Endothelial cell of umbilical vein (primary cell): ENCODE data around the gene SMOC2. TPM values are rescaled to one million over a fixed set of nuclear protein-coding genes. Genes with fewer than 3 reads are reported as not detected.

Experiments
- BruUV-seq: library from RNA; stranded (reverse); fragments of 400-500 nt; replicated peaks from 2 replicates; lab custom pipeline; 2021; lab: Mats Ljungman, UMichigan
- CTCF ChIA-PET: fragments of 300-600, 350-600 bp; sonication (Branson Sonifier 250); formaldehyde crosslinking; loops from one replicate; lab custom pipeline; 2021; ENCODE audit warnings: antibody characterized with exemption, inconsistent platforms; lab: Charles Lee
- POLR2A ChIA-PET: fragments of 300-600, 350-600 bp; sonication (Branson Sonifier 250); formaldehyde crosslinking; loops from one replicate; lab custom pipeline; 2021; ENCODE audit warnings: antibody characterized with exemption, inconsistent platforms; lab: Charles Lee
- DNase-seq: peaks from one replicate; pipeline ENCODE4 v3.0.0-alpha.2; 2011; ENCODE audit warnings: low read depth, low spot score
- FAIRE-seq: peaks from 2 replicates; lab custom pipeline; 2011; peaks lifted over from hg19 to GRCh38; lab: Jason Lieb, UNC
- H2AFZ ChIP-seq: 2 replicates; pipeline ENCODE4 v1.6.0; 2012; ENCODE audit warnings: low read depth, low read length, control low read depth, inconsistent platforms
- H3K27ac ChIP-seq: 2 replicates; pipeline ENCODE4 v1.5.1; 2011; ENCODE audit warnings: low read depth, mild to moderate bottlenecking, control low read depth, low read length, moderate library complexity; ENCODE audit not compliant: insufficient read depth
- H3K27me3 ChIP-seq, 2 experiments: 2 replicates each; pipeline versions ENCODE4 v1.6.0 to v1.6.1; 2011; ENCODE audit warnings: low read length in 2 of 2, mixed read lengths in 1 of 2; ENCODE audit not compliant: control insufficient read depth in 2 of 2, insufficient read depth in 2 of 2
- H3K36me3 ChIP-seq, 2 experiments: 2 replicates in 1 of 2; 3 replicates in 1 of 2; pipeline ENCODE4 v1.5.1; 2011; ENCODE audit warnings: low read length in 2 of 2, mild to moderate bottlenecking in 1 of 2, moderate library complexity in 1 of 2; ENCODE audit not compliant: control insufficient read depth in 2 of 2, insufficient read depth in 2 of 2; ENCODE audit errors: extremely low read depth in 1 of 2
- H3K4me1 ChIP-seq: 3 replicates; pipeline ENCODE4 v1.5.1; 2011; ENCODE audit warnings: mild to moderate bottlenecking, low read length; ENCODE audit not compliant: control insufficient read depth, insufficient read depth; ENCODE audit errors: extremely low read depth
- H3K4me2 ChIP-seq: 2 replicates; pipeline ENCODE4 v1.6.1; 2011; ENCODE audit warnings: low read length, control low read depth, mixed read lengths; ENCODE audit not compliant: insufficient read depth
- H3K4me3 ChIP-seq, 3 experiments: fragments of 200-600 bp in 1 of 3; sonication (generic), shearing (Covaris generic) in 1 of 3; replicated peaks in 1 of 3; 2 replicates each; pipeline ENCODE4 v1.5.1; 2011 to 2016; ENCODE audit warnings: control low read depth in 3 of 3, low read length in 3 of 3, mild to moderate bottlenecking in 2 of 3, inconsistent platforms in 1 of 3, low read depth in 1 of 3, moderate library complexity in 1 of 3; ENCODE audit not compliant: insufficient read depth in 1 of 3
- H3K79me2 ChIP-seq: 2 replicates; pipeline ENCODE4 v1.6.0; 2012; ENCODE audit warnings: low read length, inconsistent platforms; ENCODE audit not compliant: control insufficient read depth, insufficient read depth
- H3K9ac ChIP-seq: replicated peaks from 2 replicates; pipeline ENCODE3; 2011; ENCODE audit warnings: low read length, control low read depth; ENCODE audit not compliant: insufficient read depth; ENCODE audit errors: extremely low read depth
- H3K9me1 ChIP-seq: replicated peaks from 3 replicates; pipeline ENCODE4 v1.6.0; 2011; ENCODE audit warnings: mild to moderate bottlenecking, low read length; ENCODE audit not compliant: control insufficient read depth, insufficient read depth; ENCODE audit errors: extremely low read depth
- H3K9me3 ChIP-seq: replicated peaks from 2 replicates; pipeline ENCODE4 v1.5.1; 2012; ENCODE audit warnings: low read length, inconsistent platforms; ENCODE audit not compliant: control insufficient read depth, insufficient read depth
- H4K20me1 ChIP-seq: replicated peaks from 2 replicates; pipeline ENCODE3; 2011; ENCODE audit warnings: mild to moderate bottlenecking, low read length; ENCODE audit not compliant: control insufficient read depth, insufficient read depth; ENCODE audit errors: extremely low read depth
- CTCF ChIP-seq, 2 donors: IDR thresholded peaks; 1 replicate in 1 of 2; 2 replicates in 1 of 2; pipeline ENCODE4 v1.5.1; 2011; ENCODE audit warnings: low read length in 2 of 2, mild to moderate bottlenecking in 2 of 2, moderate library complexity in 2 of 2, control low read depth in 1 of 2, inconsistent platforms in 1 of 2, low read depth in 1 of 2; ENCODE audit not compliant: insufficient read depth in 1 of 2; ENCODE audit errors: extremely low read depth in 1 of 2
- EZH2 ChIP-seq: IDR thresholded peaks from 2 replicates; pipeline ENCODE4 v1.6.1; 2012; ENCODE audit warnings: borderline replicate concordance, low read depth, mild to moderate bottlenecking, moderate library complexity, low read length, inconsistent platforms; ENCODE audit not compliant: severe bottlenecking
- FOS ChIP-seq: IDR thresholded peaks from 2 replicates; pipeline ENCODE4 v1.6.1; 2011; ENCODE audit warnings: mild to moderate bottlenecking, low read length, moderate library complexity, borderline replicate concordance; ENCODE audit not compliant: insufficient read depth
- GATA2 ChIP-seq: IDR thresholded peaks from 2 replicates; pipeline ENCODE4 v1.7.0; 2011; ENCODE audit warnings: low read depth, mild to moderate bottlenecking, moderate library complexity, mixed read lengths, low read length; ENCODE audit not compliant: insufficient read length, insufficient read depth
- JUN ChIP-seq: IDR thresholded peaks from 2 replicates; pipeline ENCODE4 v1.6.1; 2011; ENCODE audit warnings: borderline replicate concordance, low read depth; ENCODE audit not compliant: insufficient read length, insufficient read depth
- MAX ChIP-seq: IDR thresholded peaks from 2 replicates; pipeline ENCODE4 v1.6.1; 2011; ENCODE audit not compliant: insufficient read depth, insufficient read length
- MYC ChIP-seq: IDR thresholded peaks from one replicate; pipeline ENCODE4 v1.6.1; 2011; ENCODE audit warnings: mild to moderate bottlenecking, low read depth, low read length
- POLR2A ChIP-seq: IDR thresholded peaks from 2 replicates; pipeline ENCODE4 v1.6.1; 2012; ENCODE audit warnings: low read depth, mild to moderate bottlenecking, control low read depth, low read length
- POLR2AphosphoS5 ChIP-seq: IDR thresholded peaks from 2 replicates; pipeline ENCODE4 v1.6.1; 2012; ENCODE audit warnings: low read depth, mild to moderate bottlenecking, control low read depth, low read length, moderate library complexity; ENCODE audit not compliant: insufficient read depth
- dilution Hi-C: fragments of 300-500 bp; cut with MboI; formaldehyde crosslinking; loops from one replicate; pipeline ENCODE4 v1.15.0; 2019; ENCODE audit warnings: low sequenced_read_pairs; ENCODE audit not compliant: extremely low pct_ligation_motif_present
- intact Hi-C: fragments of 100-400 bp; cut with micrococcal nuclease; formaldehyde crosslinking; loops from one replicate; pipeline ENCODE4 v1.10.0; 2022
- polyA plus RNA-seq, 4 experiments: library from polyadenylated mRNA; depleted of rRNA in 3 of 4; stranded (reverse) in 3 of 4; unstranded in 1 of 4; fragments of >200 nt; gene quantifications; 2 replicates each; pipeline versions ENCODE4 v1.2.1 to v1.2.3, GENCODE V29; 2011 to 2012; ENCODE audit warnings: missing spikeins in 1 of 4
- total RNA-seq: library from RNA; stranded (reverse); gene quantifications from 2 replicates; pipeline ENCODE4 v1.2.3, GENCODE V29; 2021

The SMOC2 gene
- total and polyA plus RNA-seq, 2 donors (not counting 3 experiments of a cell fraction or from before 2014, with no cell fraction given) = not detected

GRCh38 chr6:168563656-168564055, 122.7 kb downstream of the SMOC2 start:
- no peaks in the 10 kb centered on the region for H3K9me1 ChIP-seq
- no peak overlapping the region for H3K27ac ChIP-seq
- no TSS peak for BruUV-seq
- H3K4me1 ChIP-seq = no peaks in the 10 kb centered on the region
- dilution Hi-C loops (no loop called here), intact Hi-C loops (no loop called here)
- ChIA-PET POLR2A (no interaction called here), CTCF (no interaction called here)
- H3K9me3 ChIP-seq = peaks cover 6% of the 10 kb centered on the region
- no peak overlapping the region for H3K4me3 ChIP-seq
- FAIRE-seq (no peak), DNase-seq (no peak)
- H3K79me2 ChIP-seq = no peaks in the 10 kb centered on the region
- H3K36me3 ChIP-seq = no peaks in the 10 kb centered on the region
- H2AFZ ChIP-seq = no peak overlapping the region
- TF ChIP-seq FOS (no peak), MYC (no peak), POLR2AphosphoS5 (no peak), CTCF (IDR thresholded peaks at IDR 0.05; ENCODE audit: extremely low read depth in 1 of 2, insufficient read depth in 1 of 2, low read depth in 1 of 2, low read length in 2 of 2) (no peak), POLR2A (no peak), JUN (no peak), EZH2 (no peak), MAX (no peak), GATA2 (no peak)
- no peaks in the 10 kb centered on the region for H3K27me3 ChIP-seq
- H4K20me1 ChIP-seq = no peaks in the 10 kb centered on the region
- H3K4me2 ChIP-seq = no peak overlapping the region
- H3K9ac ChIP-seq = no peak overlapping the region
